GM21526 (cell line): ENCODE results near the gene USP40.

ENCODE experiments used
- ATAC-seq: cut with Tn5 transposase; IDR thresholded peaks from one replicate; pipeline ENCODE4 v1.9.1; 2021; ENCODE audit warnings: moderate library complexity; ENCODE audit not compliant: unreplicated experiment, low FRiP score

USP40 gene

DNA sequence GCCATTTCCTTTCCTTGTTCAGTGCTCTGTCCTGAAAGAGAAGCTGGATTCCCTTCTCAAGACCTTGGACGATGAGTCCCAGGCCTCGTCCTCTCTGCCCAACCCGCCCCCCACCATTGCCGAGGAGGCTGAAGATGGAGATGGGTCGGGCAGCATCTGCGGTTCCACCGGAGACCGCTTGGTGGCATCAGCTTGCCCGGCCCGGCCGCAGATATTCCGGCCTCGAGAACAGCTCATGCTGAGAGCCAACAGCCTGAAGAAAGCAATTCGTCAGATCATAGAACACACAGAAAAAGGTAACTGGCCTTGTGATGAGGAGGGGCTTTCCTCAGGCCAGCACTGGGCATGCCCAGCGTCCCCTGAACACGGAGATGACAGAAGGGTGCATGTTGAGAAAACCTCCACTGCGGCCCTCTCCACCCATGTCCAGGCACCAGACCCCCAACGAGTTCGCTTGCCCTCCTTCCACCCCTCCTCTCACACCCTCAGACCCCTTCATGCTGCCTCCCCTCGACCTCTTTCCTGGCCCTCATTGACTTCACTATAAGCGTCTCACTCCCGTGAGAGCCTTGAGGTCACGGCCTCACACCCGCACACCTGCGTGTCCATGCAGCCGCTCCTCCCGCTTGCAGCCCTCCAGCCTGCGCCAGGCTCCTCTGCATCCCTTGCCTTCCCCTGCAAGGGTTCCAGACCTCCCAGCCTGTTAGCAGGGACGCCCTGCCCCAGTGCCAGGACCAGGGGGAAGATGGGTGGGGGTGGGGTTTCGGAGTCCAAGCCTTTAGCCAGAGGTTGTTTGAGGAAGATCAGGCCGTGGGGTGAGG lies 117.3 kb downstream of the USP40 start:
- no peak for ATAC-seq

DNA sequence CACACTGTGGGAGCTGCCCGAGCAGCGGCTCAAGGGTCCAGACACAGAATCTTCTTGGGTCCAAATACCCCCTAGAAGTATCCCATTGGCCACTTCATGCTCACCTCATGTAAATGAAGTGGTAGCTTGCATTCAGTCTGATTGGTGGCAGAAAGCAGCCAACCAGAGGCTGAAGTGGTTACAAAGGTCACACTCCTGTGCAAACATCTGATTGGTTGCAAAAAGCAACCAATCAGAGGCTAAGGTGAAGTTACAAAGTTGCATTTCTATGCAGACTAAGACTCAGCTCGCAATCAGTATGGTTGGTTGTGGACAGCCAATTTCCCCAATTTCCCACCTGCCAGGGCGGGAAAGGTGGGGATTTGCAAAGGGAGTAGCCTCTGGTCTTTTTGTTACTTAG lies 118.0 kb downstream of the USP40 start:
- ATAC-seq, result no peak

DNA sequence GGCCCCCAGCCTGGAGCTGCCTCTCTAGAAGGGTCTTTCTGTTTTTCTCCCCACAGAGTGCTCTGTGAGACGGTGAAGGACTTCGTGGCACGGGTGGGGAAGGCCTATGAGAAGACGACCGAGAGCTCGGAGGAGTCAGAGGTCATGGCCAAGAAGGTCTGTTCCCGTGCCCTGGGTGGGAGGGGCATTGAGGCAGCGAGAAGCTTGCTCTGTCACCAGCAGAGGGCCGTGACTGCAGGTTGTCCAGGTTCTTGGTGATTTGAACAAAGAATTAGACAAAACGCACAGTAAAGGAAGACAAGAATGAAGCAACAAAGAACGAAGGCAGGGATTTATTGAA lies 118.4 kb downstream of the USP40 start:
- ATAC-seq, result no peak

DNA sequence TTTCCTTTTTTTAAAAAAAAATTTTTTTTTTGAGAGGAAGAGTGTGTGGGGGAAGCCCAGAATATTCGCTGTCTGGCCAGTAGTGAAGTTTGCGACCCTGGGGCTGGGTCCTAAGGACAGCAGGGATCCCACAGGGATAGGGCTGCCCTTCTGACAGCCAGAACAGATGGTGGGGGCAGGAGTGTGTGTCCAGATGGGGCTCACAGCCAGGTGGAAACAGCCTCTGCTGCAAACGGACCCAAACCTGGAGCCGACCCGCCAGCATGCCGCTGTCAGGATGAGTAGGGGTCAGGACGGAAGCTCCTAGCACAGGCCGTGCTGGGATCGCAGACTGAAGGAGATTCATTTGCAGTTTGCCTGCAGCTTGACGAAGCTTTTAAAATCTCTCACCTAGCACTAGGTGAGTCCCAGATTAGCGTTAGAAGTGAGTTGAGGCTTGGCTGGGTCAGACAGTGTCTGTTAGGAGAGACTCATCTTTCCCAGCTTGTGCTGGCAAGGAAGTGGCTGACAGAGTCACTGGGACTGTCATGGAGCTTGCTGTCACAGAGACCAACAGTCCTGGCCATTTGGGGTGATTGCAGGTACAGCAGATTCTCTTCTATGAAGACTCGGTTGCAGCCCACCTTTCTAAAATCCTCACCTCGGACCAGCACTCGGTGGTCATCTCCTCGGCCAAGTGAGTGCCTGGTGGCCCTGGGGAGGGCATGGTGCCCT lies 118.9 kb downstream of the USP40 start:
- ATAC-seq, result no peak

DNA sequence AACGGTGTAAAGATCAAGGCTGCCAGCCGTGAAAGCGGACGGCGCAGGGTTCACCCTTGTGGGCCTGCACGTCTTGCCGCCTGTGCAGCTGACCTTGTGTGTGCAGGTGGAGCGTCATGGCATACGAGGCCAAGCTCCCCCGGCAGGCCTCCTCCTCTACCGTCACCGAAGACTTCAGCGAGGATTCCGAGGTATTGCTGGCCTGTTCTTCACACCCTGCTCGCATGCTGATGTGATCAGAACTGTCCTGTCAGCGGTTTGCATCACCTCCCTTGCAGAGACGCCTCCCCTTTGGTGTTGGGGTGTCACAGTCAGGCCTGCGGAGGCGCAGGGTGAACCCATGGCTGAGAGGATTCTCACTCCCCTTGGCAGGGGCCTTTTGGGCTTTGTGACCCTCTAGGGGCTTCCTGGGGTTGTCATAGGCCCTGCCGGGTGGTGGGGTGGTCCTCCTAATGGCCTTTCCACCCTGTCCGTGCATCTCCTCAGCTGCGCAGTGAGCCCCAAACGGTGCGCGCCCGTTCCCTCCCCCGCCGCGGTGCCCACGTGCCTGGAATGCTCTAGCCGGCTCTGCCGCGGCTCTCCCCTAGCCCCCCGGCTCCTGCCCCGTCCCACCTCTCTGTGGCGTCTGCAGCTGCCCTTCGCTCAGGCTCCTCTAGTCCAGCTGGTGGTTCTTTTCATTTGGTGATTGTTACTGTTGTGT lies 119.8 kb downstream of the USP40 start:
- no peak for ATAC-seq

DNA sequence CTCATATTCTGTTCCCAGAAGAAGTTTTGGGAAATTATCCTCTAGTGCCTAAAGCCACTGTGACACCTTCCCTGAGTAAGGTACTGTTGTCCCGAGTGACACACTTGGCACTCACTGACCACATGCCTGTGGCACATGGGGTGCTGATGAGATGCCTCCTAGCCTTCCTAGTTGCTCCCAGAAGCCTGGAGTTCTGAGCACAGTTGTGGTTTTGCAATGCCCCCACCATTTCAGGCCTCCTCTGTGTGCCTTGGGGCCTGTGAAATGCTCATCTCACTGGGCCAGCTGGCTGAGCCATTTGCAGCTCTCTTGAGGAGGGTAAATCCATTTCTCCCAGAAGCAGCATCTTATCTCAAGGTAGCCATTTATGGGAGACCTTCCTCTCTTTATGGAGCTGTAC lies 120.5 kb downstream of the USP40 start:
- no peak for ATAC-seq

DNA sequence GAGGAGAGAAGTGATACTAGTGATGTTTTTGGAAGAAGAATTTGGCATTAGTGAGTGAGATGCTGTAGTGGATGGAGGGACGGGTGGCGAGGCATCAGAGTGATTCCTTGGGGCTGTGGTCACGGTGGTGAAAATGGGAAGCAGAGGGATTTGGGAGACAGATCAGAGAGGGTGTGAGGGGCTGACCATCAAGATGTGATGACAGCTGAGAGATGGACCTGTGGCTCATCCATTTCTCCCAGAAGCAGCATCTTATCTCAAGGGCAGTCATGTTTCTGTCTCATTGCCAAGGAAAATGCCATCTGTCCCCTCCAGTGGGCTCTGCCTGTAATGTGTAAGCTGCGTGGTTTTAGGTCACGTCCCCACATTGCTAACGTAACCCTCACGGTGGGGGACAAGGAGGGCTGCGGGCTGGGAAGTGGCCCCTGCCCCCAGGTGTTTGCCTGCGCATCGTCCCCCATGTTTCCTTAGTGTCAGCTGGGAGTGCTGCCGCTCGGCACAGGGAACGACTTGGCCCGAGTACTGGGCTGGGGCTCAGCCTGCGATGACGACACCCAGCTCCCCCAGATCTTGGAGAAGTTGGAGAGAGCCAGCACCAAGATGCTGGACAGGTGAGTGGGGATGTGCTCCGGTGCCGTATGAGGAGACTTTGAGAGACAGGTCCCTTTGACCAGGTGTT lies 121.3 kb downstream of the USP40 start:
- ATAC-seq, result no peak

DNA sequence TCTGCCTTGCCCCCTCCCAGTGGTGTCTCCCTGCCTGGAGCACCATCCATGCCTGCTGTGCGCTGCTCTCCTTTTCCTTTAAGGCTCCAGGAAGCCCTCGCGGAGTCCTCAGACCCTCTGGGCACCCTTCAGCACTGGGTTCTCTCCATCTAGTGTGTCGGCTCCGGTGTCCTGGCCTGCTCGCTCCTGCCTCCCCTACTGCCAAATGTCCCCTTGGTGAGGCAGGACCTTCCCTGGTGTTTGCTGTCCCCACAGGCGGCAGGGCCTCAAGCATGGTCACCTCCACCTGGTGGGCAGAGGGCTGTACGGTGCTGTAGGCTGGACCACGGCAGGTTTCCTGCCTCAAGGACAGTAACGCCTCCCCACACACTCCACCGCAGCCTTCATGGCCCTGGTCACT lies 122.1 kb downstream of the USP40 start:
- no peak for ATAC-seq

DNA sequence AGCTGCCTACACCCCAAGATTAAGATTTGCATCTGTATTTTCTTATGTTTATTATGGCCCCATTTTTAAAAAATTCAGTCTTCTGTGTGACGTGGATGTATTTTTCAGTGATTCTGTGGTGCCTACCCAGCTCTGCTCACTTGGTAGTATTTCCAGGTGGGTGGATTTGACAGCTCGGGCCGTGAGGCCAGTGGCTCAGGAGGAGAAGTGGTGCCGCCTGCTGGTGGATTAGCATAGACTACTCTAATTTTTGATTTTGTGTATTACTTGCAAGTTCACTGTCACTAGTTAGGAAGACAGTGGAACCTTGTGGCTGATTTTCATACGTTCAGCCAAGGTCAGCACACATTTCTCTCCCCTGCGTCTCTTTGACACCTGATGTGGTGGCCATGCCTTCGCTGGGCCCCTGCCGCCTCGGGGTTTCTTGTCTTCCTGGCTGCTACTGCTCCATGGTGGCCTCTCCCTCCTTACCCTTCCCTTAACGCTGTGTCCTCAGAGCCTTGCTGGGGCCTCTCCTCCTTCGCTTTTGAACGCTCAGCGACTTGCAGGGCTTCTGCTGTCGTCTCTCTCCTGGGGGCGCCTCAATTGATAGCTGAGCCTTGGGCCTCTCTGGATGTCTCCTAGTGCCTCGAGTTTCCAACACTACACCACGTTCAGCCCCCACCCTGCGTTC lies 122.9 kb downstream of the USP40 start:
- no peak for ATAC-seq

DNA sequence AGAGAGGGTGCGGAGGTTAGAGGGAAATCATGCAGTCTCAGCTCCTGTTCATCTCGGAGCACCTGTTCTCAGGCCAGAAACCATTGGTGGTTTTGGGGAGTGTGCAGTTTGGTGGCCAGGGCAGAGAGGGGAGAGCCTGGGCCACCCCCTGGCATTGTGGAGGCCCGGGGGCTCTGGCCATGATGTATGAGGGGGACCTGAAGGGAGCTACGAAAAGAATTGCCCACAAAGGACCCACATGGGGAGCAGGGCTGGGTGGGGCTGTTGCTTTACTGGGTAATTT lies 124.6 kb downstream of the USP40 start:
- no peak for ATAC-seq

DNA sequence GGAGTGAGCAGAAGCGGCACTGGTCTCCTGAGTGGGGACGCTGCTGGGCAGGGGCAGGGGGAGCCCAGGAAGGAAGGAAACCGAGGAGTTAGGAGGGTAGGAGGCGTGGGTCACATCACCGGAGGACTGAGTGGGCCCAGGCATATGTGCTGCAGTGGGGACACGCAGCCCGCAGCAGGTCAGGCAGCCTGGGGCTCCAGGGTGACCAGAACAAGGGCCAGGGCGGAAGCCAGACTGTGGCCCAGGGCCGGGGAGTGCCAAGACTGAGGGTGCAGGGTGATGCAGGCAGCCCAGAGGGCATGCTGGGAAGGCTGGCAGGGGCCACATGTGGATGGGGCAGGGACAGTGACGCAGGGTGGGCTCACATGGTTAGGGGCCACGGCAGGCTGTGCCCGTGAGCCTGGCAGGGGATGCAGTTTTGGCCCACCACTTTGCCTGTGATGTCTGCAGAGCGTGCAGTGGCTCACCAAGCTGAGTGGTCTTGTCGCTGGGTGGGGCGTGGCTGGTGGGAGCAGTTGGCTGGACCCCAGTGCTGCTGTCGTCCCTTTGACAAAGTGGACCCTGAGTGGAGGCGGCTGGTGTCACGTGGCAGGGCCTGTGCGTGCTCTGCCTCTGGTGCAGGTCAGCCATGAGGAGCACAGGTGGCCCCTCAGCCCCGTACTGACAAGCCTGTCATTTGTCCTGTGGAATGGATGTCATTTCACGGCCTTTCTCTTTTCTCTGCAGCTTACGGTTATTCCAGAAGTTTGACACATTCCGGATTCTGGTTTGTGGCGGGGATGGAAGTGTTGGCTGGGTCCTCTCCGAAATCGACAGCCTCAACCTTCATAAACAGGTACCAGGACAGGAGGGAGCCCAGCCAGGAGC lies 125.2 kb downstream of the USP40 start:
- ATAC-seq, result no peak

DNA sequence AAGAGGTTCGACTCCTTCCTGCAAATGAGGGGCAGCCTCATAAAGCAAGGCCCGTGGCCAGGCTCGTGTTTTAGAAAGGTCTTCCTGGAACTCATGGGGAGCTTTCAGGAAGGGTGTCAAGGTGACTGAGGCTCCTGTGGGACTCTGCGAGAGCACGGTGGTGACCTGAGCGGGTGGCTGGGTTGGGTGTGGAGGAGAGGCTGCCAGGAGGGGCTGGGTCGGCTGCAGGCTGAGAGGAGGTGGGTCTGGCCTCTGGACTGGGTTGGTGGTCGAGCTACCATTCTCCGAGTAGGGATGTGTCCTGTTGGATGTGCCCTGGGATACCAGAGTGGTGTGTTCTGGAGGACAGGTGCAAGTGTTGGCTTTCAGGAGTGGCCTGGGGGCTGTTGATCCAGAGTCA lies 125.9 kb downstream of the USP40 start:
- no peak for ATAC-seq

DNA sequence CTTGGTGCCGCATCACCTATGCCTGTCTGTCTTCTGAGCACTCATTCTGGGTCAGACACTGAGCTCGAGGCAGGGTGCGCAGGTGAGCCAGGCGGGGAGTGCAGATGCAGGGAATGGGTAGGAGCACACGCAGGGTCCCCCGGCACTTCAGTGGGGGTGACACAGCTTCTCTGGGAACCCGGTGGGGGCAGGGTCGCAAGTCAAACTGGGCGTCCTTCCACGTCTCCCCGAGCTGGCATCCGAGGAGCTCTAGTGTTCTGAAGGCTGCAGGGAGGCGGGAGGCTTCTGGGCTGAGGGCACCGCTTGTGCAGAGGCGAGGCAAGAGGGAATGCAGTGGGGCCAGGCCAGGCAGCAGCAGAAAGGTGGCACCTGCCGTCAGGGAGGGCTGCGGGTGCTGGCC lies 126.3 kb downstream of the USP40 start:
- ATAC-seq, result no peak

DNA sequence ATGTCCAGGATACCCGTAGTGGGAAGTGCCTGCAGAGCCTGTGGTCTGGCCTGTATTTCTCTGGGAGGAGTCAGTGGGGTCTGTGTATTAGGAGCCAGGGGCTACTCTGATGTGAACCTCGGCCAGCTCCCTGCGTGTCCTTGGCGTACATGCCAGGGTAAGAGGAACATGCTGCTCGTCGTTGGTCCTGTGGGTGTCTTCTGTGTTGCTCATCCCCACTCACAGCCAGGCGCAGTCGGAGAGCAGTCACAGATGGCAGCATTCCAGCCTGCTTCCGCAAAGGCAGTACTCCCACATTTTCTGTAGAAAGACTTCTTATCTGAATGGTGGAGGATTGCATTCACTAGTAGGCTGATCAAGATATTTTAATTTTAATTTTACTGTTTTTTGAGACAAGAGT lies 127.4 kb downstream of the USP40 start:
- ATAC-seq, result no peak

DNA sequence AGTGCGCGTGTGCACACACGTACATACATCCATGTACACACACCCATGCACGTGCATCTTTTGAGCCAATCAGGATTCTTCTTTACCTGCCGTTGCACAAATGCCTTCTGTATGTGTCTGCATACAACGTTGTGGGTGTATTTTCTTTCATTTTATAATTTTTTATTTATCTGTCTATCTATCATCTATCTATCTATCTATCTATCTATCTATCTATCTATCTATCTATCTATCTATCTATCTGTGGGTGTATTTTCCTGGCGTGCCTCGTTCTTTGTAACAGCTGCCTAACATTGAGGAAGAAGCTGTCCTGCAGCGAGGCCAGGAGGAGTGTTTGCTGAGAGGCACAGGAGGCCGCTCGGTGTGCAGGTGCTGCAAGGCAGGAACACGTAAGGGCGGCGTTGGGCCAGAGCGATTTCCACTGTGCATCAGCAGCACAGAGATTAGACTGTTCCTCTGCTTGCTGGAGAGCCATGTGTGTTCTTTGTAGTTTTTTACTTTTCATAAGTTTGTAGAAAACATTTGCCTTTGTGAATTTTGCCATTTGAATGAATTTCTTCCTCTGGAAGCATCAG lies 127.9 kb downstream of the USP40 start:
- ATAC-seq, result no peak

DNA sequence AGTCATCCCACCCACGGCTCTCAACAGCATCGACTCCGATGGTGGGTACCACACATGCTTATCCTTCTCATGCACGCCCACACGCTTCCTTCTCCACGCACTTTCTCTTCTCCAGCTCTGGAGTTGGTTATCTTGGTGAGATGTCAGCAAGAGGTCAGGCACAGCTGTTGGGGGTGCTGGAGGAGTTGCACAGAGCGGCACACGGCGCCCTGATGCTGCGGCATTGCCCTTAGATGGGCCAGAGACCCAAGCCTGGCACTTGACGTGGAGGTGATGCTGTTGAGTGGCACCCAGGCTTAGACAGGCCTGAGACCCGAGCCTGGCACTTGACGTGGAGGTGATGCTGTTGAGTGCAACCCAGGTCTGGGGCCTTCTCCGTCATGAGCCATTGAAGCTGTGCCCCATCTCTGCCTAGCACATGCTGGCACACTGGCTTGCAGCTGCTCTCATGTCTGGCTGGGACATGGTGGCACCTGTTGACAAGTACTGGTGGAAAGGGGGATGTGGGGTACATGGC lies 129.1 kb downstream of the USP40 start:
- no peak for ATAC-seq

DNA sequence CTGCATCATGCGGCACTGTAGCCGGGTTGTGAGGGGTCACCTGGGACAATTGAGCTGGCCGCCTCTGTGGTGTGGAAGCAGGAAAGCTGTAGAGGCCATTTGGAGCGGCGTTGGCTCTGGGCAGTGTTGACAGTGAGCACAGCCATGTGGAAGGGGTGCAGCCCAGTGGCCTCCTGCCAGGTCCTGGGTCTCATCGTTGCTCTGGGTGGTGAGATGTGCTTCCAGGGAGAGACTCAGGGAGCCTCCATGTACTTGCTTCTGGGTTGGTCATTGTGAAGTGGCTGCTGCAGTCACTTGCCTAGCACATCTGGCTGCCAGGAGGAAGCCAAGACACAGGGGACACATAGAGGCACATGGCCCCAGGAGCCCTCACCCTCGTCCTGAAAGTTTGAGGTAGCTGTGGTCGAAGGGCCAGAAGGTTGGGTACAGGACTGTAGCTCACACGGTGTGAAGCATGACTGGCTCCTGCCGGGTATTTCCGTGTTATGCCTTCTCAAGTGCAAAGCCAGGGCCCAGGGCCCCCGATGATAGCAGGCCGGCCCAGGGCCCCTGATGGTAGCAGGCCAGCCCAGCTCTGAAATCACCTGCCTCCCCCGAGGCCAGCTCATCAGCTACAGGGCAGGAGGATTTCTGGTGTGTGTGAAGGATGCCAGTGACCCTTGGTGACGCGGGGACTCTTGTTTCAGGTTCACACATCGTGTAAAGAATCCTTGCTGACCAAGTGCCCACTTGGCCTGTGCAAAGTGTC lies 129.7 kb downstream of the USP40 start:
- no peak for ATAC-seq

DNA sequence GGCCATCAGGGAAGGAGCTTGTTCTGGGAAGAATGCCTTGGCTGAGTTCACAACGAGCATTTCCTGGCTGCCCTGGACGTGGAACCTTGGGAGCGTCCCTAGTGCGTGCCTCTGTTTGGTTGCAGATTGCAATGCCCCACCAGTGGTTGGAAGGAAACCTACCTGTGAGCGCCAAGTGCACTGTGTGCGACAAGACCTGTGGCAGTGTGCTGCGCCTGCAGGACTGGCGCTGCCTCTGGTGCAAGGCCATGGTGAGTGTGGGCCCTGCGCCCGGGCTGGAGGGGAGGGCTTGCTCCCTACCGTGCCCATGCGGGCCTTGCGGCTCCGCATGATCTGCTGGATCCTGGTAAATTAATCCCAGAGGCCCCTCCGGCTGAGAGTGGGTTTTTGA lies 130.4 kb downstream of the USP40 start:
- no peak for ATAC-seq
